OCI-LY3 (cell line): ENCODE results near the gene TUBB8B.
"Not testable (repeated sequence)": the region's sequence is repeated elsewhere in the genome, so short reads cannot be mapped to it uniquely, and the experiment has no call there.

Source experiments
- H2AFZ ChIP-seq: fragments of 200-600, 300-600 bp; shearing (Covaris generic); 2 replicates; pipeline ENCODE4 v1.6.0; 2014; ENCODE audit warnings: antibody characterized with exemption, low read depth, low read length
- H3K27ac ChIP-seq: fragments of 200-600, 300-600 bp; sonication (generic); 2 replicates; pipeline ENCODE4 v1.5.1; 2014; ENCODE audit warnings: mild to moderate bottlenecking, low read length, moderate library complexity, mixed read lengths
- H3K27me3 ChIP-seq: fragments of 200-600, 300-600 bp; sonication (generic); 2 replicates; pipeline ENCODE4 v1.6.1; 2014; ENCODE audit warnings: low read depth, low read length, mixed read lengths
- H3K36me3 ChIP-seq: fragments of 200-600, 300-600 bp; sonication (generic); replicated peaks from 2 replicates; pipeline ENCODE3; 2014; ENCODE audit warnings: low read depth, low read length, mixed read lengths
- H3K4me1 ChIP-seq: fragments of 300-600, 200-600 bp; sonication (generic); 2 replicates; pipeline ENCODE4 v1.6.1; 2014; ENCODE audit warnings: low read length, mixed read lengths
- H3K4me2 ChIP-seq: fragments of 200-600, 300-600 bp; sonication (generic); 2 replicates; pipeline ENCODE4 v1.6.1; 2014; ENCODE audit warnings: low read length, mixed read lengths
- H3K4me3 ChIP-seq: fragments of 300-600, 200-600 bp; sonication (generic); 2 replicates; pipeline ENCODE4 v1.5.1; 2014; ENCODE audit warnings: antibody characterized with exemption, mild to moderate bottlenecking, low read length, moderate library complexity
- H3K79me2 ChIP-seq: fragments of 300-600, 200-600 bp; shearing (Covaris generic); 2 replicates; pipeline ENCODE4 v1.6.1; 2014; ENCODE audit warnings: mild to moderate bottlenecking, low read length, mixed read lengths
- H3K9ac ChIP-seq: fragments of 300-600, 200-600 bp; shearing (Covaris generic); 2 replicates; pipeline ENCODE4 v1.6.0; 2014; ENCODE audit warnings: mild to moderate bottlenecking, low read length, moderate library complexity
- H3K9me3 ChIP-seq: fragments of 200-600, 300-600 bp; shearing (Covaris generic); 2 replicates; pipeline ENCODE4 v1.6.1; 2014; ENCODE audit warnings: low read length, mixed read lengths; ENCODE audit not compliant: insufficient read depth
- H4K20me1 ChIP-seq: fragments of 200-600, 300-600 bp; sonication (generic); 2 replicates; pipeline ENCODE4 v1.6.1; 2016; ENCODE audit warnings: low read length, mixed read lengths; ENCODE audit not compliant: insufficient read depth
- TF ChIP-seq, protein P1 (sequence below): fragments of 200-600, 300-600 bp; sonication (generic); IDR thresholded peaks from 2 replicates; pipeline ENCODE4 v1.5.1; 2014; ENCODE audit warnings: antibody characterized with exemption, low read length, low read depth

The TUBB8B gene

DNA sequence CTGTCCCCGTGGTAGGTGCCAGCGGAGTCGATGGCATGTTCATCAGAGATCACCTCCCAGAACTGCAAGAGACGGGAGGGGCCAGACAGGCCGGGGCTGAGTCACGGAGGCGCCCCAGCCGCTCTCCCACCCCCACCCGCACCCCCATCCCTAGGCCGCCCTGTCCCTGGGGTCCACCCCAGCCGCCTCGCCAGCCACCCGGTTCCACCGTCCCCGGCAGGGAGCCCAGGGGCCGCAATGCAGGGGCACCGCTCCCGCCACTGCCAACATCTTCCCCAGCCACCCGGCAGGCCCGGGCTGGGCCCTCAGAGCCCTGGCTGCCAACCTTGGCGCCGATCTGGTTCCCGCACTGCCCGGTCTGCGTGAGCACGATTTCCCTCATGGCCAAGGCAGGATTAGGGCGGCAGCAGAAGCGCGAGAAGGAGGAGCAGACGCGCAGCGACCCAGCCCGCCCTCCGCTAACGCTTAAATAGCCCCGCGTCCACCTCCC, at the start of gene TUBB8B:
Gene TUBB8B (minus strand): TSS at position 440 of the 490 bp plus-strand sequence. CDS start 58 bp downstream, at position 382.
- not testable (repeated sequence) for H3K4me1 ChIP-seq, H3K4me3 ChIP-seq, H3K9ac ChIP-seq, H3K27me3 ChIP-seq, H4K20me1 ChIP-seq, H3K79me2 ChIP-seq, H3K9me3 ChIP-seq, H2AFZ ChIP-seq, H3K27ac ChIP-seq, H3K36me3 ChIP-seq, H3K4me2 ChIP-seq

DNA sequence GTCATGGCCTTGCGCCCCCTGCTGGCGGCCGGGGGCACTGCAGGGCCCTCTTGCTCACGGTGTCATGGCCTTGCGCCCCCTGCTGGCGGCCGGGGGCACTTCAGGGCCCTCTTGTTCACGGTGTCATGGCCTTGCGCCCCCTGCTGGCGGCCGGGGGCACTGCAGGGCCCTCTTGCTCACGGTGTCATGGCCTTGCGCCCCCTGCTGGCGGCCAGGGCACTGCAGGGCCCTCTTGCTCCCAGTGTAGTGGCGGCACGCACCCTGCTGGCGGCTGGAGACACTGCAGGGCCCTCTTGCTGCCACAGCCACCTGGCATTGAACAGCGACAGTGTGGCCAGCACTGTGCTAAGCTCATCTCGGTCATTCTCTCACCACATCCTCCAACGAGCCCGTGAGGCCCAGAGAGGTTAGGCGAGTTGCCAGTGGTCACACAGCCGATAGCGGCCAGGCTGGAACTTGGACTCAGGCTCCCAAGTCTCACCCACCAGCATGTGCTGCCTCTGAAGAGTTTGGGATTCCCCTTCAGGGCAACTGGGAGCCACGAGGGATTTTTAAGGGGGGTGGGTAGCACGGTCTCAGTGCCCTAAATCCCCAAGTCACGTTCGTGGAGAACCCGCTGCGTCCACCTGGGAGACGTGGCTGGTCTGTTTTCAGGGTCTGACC, 48.0 kb upstream of the TUBB8B start:
- H3K27me3 ChIP-seq, H3K4me3 ChIP-seq, H3K9ac ChIP-seq, H3K4me2 ChIP-seq, H2AFZ ChIP-seq, H4K20me1 ChIP-seq, H3K27ac ChIP-seq, H3K79me2 ChIP-seq, H3K36me3 ChIP-seq, H3K4me1 ChIP-seq, H3K9me3 ChIP-seq: not testable (repeated sequence)
- TF ChIP-seq, protein P1, sequence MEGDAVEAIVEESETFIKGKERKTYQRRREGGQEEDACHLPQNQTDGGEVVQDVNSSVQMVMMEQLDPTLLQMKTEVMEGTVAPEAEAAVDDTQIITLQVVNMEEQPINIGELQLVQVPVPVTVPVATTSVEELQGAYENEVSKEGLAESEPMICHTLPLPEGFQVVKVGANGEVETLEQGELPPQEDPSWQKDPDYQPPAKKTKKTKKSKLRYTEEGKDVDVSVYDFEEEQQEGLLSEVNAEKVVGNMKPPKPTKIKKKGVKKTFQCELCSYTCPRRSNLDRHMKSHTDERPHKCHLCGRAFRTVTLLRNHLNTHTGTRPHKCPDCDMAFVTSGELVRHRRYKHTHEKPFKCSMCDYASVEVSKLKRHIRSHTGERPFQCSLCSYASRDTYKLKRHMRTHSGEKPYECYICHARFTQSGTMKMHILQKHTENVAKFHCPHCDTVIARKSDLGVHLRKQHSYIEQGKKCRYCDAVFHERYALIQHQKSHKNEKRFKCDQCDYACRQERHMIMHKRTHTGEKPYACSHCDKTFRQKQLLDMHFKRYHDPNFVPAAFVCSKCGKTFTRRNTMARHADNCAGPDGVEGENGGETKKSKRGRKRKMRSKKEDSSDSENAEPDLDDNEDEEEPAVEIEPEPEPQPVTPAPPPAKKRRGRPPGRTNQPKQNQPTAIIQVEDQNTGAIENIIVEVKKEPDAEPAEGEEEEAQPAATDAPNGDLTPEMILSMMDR: peak; percentile 50

- not testable (repeated sequence) for H3K9ac ChIP-seq, H3K4me2 ChIP-seq
These were observed 47.3 kb upstream of the TUBB8B start for GRCh38 chr18:96767-97131.

DNA sequence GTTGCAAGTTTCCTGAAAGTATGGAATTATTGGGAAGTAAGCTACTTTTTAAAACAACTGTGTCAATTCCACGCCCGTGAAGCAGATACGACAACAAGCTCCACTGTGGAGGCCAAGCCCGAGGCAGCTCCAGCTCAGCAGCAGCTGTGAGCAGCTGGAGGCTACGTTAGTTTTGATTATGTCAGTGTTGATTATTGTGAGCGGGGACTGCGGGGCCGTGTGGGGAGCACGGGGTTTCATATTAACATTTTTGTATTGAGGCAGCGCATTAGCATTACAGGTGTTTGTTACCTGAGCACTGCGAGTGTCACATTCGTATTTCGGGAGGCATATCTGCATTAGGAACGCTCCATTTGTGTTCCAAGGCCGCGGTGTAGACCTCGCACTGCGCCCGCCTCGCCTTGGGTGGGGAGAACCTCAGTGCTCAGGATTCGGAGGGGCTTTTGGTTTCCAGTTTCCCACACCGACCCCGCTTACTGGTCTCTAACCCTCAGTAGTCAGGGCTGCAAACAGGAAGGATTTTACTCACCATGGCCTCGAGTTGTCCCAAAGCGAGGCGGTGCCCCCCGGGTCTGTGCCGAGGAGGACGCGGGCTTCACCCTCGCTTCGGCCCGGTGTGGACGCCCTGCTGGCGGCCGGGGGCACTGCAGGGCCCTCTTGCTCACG, 46.8 kb upstream of the TUBB8B start:
- not testable (repeated sequence) for H3K4me1 ChIP-seq, H2AFZ ChIP-seq, H3K27ac ChIP-seq, H3K9me3 ChIP-seq, H4K20me1 ChIP-seq, H3K9ac ChIP-seq, H3K79me2 ChIP-seq, H3K36me3 ChIP-seq, H3K27me3 ChIP-seq
- H3K4me2 ChIP-seq: peak overlapping the region; percentile 37; the same call in 1 of the 2 replicates
- H3K4me3 ChIP-seq: peak overlapping the region; percentile 51; the same call in 1 of the 2 replicates

More at GRCh38 chr18:96767-97131, 47.3 kb upstream of the TUBB8B start:
- H3K4me1 ChIP-seq, H3K27ac ChIP-seq, H3K79me2 ChIP-seq, H3K27me3 ChIP-seq, H4K20me1 ChIP-seq, H3K4me3 ChIP-seq, H2AFZ ChIP-seq, H3K36me3 ChIP-seq, H3K9me3 ChIP-seq: not testable (repeated sequence)

- H3K79me2 ChIP-seq, H3K4me3 ChIP-seq: not testable (repeated sequence)
These were observed 46.2 kb upstream of the TUBB8B start for GRCh38 chr18:95580-95979.

DNA sequence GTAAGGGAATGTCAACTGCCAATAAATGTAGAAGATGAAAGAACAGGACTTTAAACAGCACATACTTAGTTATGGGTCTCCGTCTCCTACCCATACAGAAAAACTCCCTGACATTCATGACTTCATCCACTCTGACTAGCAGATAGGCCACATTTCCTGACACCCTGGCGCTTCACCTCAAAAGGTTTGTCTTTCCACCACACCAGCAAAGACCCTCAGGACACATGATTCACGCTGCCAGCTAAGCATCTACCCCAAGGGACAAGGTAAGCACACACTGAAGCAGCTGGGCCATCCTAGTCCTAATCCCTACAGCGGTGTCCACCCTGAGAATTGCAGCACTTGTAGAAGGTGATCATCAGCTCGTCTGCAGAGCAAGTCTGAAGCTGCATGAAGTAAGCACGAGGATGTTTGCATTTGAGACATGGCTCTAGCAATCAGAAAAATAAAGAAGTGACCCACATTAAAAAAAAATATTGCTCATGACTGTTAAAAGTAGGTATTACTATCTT, 44.5 kb upstream of the TUBB8B start:
- H2AFZ ChIP-seq, H4K20me1 ChIP-seq, H3K4me2 ChIP-seq, H3K27ac ChIP-seq, H3K4me3 ChIP-seq, H3K9ac ChIP-seq, H3K4me1 ChIP-seq, H3K9me3 ChIP-seq, H3K79me2 ChIP-seq, H3K27me3 ChIP-seq, H3K36me3 ChIP-seq: not testable (repeated sequence)

More at GRCh38 chr18:95580-95979, 46.2 kb upstream of the TUBB8B start:
- not testable (repeated sequence) for H3K4me2 ChIP-seq, H3K9me3 ChIP-seq, H3K9ac ChIP-seq, H2AFZ ChIP-seq, H4K20me1 ChIP-seq, H3K36me3 ChIP-seq, H3K4me1 ChIP-seq, H3K27me3 ChIP-seq, H3K27ac ChIP-seq

- H3K27ac ChIP-seq, H3K27me3 ChIP-seq, H3K4me3 ChIP-seq, H3K4me2 ChIP-seq, H2AFZ ChIP-seq, H3K79me2 ChIP-seq, H3K36me3 ChIP-seq, H4K20me1 ChIP-seq, H3K9ac ChIP-seq, H3K9me3 ChIP-seq, H3K4me1 ChIP-seq: not testable (repeated sequence)
These were observed 42.1 kb upstream of the TUBB8B start for GRCh38 chr18:91561-91960.

GRCh38 chr18:90396-91193, 41.2 kb upstream of the TUBB8B start:
- H3K9ac ChIP-seq, H2AFZ ChIP-seq, H3K79me2 ChIP-seq, H3K4me3 ChIP-seq, H3K27me3 ChIP-seq, H3K36me3 ChIP-seq, H3K27ac ChIP-seq, H3K4me2 ChIP-seq, H4K20me1 ChIP-seq, H3K9me3 ChIP-seq, H3K4me1 ChIP-seq: not testable (repeated sequence)
